ENCODE results near the gene TMSB15B. TPM values are rescaled to one million over a fixed set of nuclear protein-coding genes. Genes with fewer than 3 reads are reported as not detected.
"Not testable (repeated sequence)": the region's sequence is repeated elsewhere in the genome, so short reads cannot be mapped to it uniquely, and the experiment has no call there.

Gene TMSB15B
- total RNA-seq (2021): 8.3 to 12.3 TPM (median 11.4 TPM) in 3 replicates
- percentile 47 among the genes with signal in this experiment for Bru-seq, nascent RNA
- long read RNA-seq, experiment 1, partial matches to known transcripts: 1 of 9 reads
- long read RNA-seq, experiment 1, other reads (novel, unspliced or antisense): 3 of 9 reads
- long read RNA-seq, experiment 2, partial matches to known transcripts: 1 of 8 reads
- long read RNA-seq, experiment 2, other reads (novel, unspliced or antisense): 1 of 8 reads
- long read RNA-seq, experiment 3, partial matches to known transcripts: 0 of 7 reads
- long read RNA-seq, experiment 3, other reads (novel, unspliced or antisense): 5 of 7 reads

DNA sequence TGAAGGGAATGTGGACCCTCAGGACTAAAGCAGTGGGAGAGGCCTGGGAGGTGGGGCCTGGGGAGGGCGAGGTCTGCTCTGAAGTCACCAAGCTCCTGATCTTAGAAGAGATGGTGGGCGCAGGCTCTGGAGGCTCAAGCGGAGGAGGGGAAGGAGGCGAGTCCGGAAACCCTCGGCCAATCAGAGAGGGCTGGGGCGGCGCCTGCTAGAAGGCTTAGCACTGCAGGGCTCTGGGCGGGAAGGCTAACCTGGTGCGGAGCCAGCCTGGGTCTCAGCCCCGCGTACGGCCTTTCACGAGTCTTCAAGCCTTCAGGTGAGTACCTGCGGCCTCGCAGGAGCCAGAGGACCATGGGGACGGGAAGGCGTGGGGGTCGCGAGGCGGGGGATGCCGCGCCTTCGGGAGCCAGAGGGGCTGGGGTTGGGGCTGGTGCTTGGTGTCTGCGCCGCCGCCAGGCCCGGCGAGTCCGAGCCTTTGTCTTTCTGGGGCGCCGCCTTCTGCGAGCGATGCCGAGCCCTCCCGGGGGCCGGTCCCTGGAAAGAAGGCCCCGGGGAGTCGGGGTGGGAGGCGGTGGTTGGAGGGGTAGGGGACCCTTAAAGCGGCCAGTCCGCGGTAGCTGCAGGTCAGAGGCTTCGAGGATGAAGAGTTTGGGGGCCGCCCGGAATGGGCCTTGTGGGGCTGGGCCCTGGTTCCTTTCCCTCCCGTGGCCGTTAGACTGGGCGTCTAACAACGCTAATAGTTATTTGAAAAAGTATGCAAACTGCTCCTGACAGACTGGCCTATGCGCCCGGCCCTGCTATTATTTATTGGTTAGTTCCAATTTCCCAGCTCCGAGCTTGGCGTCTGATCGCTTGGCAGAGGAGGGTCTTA is at the start of gene TMSB15B:
TMSB15B (plus strand) TSS at position 217 of the 868 bp plus-strand sequence.
- H3K27me3 Mint-ChIP-seq (ENCODE audit: low read depth); CTCF ChIA-PET; DNase-seq (ENCODE audit: low spot score); H3K4me3 Mint-ChIP-seq; H3K27ac Mint-ChIP-seq; H3K36me3 Mint-ChIP-seq; H3K9me3 Mint-ChIP-seq; H3K4me1 Mint-ChIP-seq; POLR2A ChIA-PET: not testable (repeated sequence)
- ATAC-seq: peak; percentile 99

DNA sequence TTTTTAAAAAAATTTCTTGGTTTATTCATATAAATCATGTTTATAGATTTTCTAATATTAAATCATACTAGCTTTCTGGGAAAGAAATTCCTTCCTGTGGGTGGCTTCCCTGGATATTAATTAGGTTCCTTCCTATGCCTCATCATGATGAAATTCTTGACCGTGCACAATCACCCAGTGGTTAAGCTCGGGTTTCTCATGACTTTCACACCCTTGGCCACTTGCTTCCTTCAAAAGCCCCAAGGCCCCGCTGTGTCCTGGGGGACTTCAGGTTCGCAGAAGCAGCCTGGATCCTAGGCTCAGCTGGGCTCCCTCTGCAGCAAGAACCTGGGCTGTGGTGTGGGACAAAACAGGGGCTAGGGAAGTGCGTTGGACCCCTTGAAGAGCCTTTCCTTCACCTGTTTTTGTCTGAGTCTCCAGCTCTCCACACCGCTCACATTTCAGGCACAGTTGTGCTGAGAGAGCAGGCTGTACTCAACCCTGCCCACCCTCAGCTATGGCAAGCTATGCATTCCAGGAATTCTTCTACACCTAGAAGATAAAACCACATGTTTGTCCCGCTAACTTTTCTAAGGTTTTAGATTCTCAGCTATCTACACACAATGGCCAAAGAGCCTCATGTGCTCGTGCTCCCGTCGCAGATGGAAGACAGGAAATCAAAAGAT is 48.9 kb upstream of the TMSB15B start:
- Mint-ChIP-seq H3K36me3 (no peaks in the 10 kb centered on the region), H3K4me1 (peaks cover 9% of the 10 kb centered on the region), H3K4me3 (no peak overlapping the region), H3K27ac (no peak overlapping the region), H3K27me3 (ENCODE audit: low read depth) (no peaks in the 10 kb centered on the region; the same call in 1 of the 2 replicates), H3K9me3 (no peaks in the 10 kb centered on the region)
- ChIA-PET CTCF (interaction anchor here (0.9 to 2.0 kb wide), 3 partner anchors 13 to 199 kb away, joined by 3 to 7 read pairs (median 5); partner anchors contain the start of gene ZCCHC18), POLR2A (no interaction called here)
- TF ChIP-seq, protein P1, sequence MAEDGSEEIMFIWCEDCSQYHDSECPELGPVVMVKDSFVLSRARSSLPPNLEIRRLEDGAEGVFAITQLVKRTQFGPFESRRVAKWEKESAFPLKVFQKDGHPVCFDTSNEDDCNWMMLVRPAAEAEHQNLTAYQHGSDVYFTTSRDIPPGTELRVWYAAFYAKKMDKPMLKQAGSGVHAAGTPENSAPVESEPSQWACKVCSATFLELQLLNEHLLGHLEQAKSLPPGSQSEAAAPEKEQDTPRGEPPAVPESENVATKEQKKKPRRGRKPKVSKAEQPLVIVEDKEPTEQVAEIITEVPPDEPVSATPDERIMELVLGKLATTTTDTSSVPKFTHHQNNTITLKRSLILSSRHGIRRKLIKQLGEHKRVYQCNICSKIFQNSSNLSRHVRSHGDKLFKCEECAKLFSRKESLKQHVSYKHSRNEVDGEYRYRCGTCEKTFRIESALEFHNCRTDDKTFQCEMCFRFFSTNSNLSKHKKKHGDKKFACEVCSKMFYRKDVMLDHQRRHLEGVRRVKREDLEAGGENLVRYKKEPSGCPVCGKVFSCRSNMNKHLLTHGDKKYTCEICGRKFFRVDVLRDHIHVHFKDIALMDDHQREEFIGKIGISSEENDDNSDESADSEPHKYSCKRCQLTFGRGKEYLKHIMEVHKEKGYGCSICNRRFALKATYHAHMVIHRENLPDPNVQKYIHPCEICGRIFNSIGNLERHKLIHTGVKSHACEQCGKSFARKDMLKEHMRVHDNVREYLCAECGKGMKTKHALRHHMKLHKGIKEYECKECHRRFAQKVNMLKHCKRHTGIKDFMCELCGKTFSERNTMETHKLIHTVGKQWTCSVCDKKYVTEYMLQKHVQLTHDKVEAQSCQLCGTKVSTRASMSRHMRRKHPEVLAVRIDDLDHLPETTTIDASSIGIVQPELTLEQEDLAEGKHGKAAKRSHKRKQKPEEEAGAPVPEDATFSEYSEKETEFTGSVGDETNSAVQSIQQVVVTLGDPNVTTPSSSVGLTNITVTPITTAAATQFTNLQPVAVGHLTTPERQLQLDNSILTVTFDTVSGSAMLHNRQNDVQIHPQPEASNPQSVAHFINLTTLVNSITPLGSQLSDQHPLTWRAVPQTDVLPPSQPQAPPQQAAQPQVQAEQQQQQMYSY (CRISPR knock-in tag; IDR thresholded peaks at IDR 0.05): no peak
- TF ChIP-seq FOXK1 (CRISPR knock-in tag; IDR thresholded peaks at IDR 0.05) (no peak), FOXP1 (CRISPR knock-in tag; IDR thresholded peaks at IDR 0.05; ENCODE audit: borderline replicate concordance) (no peak), ZNF219 (CRISPR knock-in tag; IDR thresholded peaks at IDR 0.05; ENCODE audit: borderline replicate concordance) (no peak)
- TF ChIP-seq, protein P2, sequence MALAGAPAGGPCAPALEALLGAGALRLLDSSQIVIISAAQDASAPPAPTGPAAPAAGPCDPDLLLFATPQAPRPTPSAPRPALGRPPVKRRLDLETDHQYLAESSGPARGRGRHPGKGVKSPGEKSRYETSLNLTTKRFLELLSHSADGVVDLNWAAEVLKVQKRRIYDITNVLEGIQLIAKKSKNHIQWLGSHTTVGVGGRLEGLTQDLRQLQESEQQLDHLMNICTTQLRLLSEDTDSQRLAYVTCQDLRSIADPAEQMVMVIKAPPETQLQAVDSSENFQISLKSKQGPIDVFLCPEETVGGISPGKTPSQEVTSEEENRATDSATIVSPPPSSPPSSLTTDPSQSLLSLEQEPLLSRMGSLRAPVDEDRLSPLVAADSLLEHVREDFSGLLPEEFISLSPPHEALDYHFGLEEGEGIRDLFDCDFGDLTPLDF (CRISPR knock-in tag; IDR thresholded peaks at IDR 0.05): no peak
- TF ChIP-seq, protein P3, sequence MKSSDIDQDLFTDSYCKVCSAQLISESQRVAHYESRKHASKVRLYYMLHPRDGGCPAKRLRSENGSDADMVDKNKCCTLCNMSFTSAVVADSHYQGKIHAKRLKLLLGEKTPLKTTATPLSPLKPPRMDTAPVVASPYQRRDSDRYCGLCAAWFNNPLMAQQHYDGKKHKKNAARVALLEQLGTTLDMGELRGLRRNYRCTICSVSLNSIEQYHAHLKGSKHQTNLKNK (CRISPR knock-in tag; IDR thresholded peaks at IDR 0.05): no peak
- TF ChIP-seq, protein P4, sequence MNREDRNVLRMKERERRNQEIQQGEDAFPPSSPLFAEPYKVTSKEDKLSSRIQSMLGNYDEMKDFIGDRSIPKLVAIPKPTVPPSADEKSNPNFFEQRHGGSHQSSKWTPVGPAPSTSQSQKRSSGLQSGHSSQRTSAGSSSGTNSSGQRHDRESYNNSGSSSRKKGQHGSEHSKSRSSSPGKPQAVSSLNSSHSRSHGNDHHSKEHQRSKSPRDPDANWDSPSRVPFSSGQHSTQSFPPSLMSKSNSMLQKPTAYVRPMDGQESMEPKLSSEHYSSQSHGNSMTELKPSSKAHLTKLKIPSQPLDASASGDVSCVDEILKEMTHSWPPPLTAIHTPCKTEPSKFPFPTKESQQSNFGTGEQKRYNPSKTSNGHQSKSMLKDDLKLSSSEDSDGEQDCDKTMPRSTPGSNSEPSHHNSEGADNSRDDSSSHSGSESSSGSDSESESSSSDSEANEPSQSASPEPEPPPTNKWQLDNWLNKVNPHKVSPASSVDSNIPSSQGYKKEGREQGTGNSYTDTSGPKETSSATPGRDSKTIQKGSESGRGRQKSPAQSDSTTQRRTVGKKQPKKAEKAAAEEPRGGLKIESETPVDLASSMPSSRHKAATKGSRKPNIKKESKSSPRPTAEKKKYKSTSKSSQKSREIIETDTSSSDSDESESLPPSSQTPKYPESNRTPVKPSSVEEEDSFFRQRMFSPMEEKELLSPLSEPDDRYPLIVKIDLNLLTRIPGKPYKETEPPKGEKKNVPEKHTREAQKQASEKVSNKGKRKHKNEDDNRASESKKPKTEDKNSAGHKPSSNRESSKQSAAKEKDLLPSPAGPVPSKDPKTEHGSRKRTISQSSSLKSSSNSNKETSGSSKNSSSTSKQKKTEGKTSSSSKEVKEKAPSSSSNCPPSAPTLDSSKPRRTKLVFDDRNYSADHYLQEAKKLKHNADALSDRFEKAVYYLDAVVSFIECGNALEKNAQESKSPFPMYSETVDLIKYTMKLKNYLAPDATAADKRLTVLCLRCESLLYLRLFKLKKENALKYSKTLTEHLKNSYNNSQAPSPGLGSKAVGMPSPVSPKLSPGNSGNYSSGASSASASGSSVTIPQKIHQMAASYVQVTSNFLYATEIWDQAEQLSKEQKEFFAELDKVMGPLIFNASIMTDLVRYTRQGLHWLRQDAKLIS (CRISPR knock-in tag; IDR thresholded peaks at IDR 0.05; ENCODE audit: borderline replicate concordance): no peak
- TF ChIP-seq, protein P5, sequence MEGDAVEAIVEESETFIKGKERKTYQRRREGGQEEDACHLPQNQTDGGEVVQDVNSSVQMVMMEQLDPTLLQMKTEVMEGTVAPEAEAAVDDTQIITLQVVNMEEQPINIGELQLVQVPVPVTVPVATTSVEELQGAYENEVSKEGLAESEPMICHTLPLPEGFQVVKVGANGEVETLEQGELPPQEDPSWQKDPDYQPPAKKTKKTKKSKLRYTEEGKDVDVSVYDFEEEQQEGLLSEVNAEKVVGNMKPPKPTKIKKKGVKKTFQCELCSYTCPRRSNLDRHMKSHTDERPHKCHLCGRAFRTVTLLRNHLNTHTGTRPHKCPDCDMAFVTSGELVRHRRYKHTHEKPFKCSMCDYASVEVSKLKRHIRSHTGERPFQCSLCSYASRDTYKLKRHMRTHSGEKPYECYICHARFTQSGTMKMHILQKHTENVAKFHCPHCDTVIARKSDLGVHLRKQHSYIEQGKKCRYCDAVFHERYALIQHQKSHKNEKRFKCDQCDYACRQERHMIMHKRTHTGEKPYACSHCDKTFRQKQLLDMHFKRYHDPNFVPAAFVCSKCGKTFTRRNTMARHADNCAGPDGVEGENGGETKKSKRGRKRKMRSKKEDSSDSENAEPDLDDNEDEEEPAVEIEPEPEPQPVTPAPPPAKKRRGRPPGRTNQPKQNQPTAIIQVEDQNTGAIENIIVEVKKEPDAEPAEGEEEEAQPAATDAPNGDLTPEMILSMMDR (IDR thresholded peaks at IDR 0.05): no peak
- ATAC-seq: peak; percentile 46
- DNase-seq (ENCODE audit: low spot score): peak; percentile 10

Measured in WTC11 (cell line).